ENCODE data around the gene RAB12.

- TF ChIP-seq CTCF (conservative IDR thresholded peaks at IDR 0.05 in 1 of 2, IDR thresholded peaks at IDR 0.05 in 1 of 2; ENCODE audit: extremely low read depth in 1 of 2, insufficient read depth in 1 of 2, low read depth in 1 of 2, low read length in 2 of 2) (no peak), EZH2 (IDR thresholded peaks at IDR 0.05; ENCODE audit: borderline replicate concordance, low read length) (no peak)
Observed at GRCh38 chr18:8586941-8587340, 22.3 kb upstream of the RAB12 start.
